NCI-H2196 (cell line): ENCODE results near the gene SASS6.
"Not testable (repeated sequence)": the region's sequence is repeated elsewhere in the genome, so short reads cannot be mapped to it uniquely, and the experiment has no call there.

ENCODE experiments used
- DNase-seq: peaks from one replicate; lab custom pipeline; 2025; ENCODE audit not compliant: unreplicated experiment; lab: John Stamatoyannopoulos, UW

SASS6 gene

GRCh38 chr1:100051401-100051800 lies 81.3 kb downstream of the SASS6 start:
- no peak for DNase-seq

- DNase-seq = no peak
Measured at GRCh38 chr1:100050139-100050538, 82.6 kb downstream of the SASS6 start.

GRCh38 chr1:100047235-100047708 lies 85.5 kb downstream of the SASS6 start:
- DNase-seq = not testable (repeated sequence)

GRCh38 chr1:100045206-100045605 lies 87.5 kb downstream of the SASS6 start:
- no peak for DNase-seq

GRCh38 chr1:100039591-100039990 lies 93.1 kb downstream of the SASS6 start:
- DNase-seq = no peak

- DNase-seq = no peak
Measured at GRCh38 chr1:100038660-100039287, 94.0 kb downstream of the SASS6 start.

- DNase-seq = peak; percentile 87
Measured at GRCh38 chr1:100037927-100038659, 94.6 kb downstream of the SASS6 start.

- DNase-seq = no peak
Measured at GRCh38 chr1:100037656-100037926, 95.1 kb downstream of the SASS6 start.

- DNase-seq = no peak
Measured at GRCh38 chr1:100036718-100037655, 95.7 kb downstream of the SASS6 start.

- no peak for DNase-seq
Measured at GRCh38 chr1:100035214-100035613, 97.5 kb downstream of the SASS6 start.

GRCh38 chr1:100034470-100034869 lies 98.3 kb downstream of the SASS6 start:
- DNase-seq = peak; percentile 7
